ENCODE measurements around the gene CYB5A.
"Not testable (repeated sequence)": the region's sequence is repeated elsewhere in the genome, so short reads cannot be mapped to it uniquely, and the experiment has no call there.

The CYB5A gene

GRCh38 chr18:74291771-74292540 is at the start of gene CYB5A:
TSS of gene CYB5A (minus strand) at chr18:74291963. CDS start at chr18:74291875, 88 bp downstream.
- DNase-seq (ENCODE audit: low read depth in 1 of 2, low spot score in 1 of 2), result peak; percentile 97 to 98

- no peak for DNase-seq (ENCODE audit: low read depth in 1 of 2, low spot score in 1 of 2)
Observed at GRCh38 chr18:74337912-74338309, 46.1 kb upstream of the CYB5A start.

DNA sequence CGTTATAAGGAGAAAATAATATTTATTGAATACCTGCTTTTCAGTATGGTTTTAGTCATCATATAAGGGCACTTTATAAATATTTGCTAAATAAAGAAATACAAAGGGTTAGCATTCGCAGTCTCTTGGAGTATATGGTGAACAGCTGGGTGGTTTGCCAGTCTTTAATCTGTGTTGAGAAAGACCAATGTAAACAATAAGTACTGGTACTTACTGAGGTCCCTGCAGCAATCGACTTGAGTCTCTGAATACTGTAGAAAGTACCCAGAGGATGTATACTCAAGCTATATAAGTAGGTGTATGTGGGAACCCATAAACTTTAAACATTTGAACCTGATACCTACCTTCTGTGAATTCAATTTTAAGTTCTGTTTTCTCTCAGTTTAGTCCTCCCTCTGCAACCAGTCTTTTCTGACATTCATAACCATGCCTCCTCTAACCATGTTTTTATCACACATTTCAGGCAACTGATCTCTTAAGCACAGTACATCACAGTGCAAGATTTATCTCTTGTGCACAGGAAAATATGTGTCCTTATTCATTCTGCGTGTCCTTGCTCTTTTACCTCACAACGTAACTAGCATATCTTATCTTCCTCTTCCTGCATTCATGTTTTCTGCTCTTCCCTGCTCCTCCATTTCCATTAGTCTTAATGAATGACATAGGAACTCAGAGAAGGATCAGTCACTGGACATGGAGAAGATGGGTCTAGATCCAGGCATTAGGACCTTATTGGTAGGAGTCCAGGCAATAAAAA is 45.6 kb upstream of the CYB5A start:
- no peak for DNase-seq (ENCODE audit: low read depth in 1 of 2, low spot score in 1 of 2)

DNA sequence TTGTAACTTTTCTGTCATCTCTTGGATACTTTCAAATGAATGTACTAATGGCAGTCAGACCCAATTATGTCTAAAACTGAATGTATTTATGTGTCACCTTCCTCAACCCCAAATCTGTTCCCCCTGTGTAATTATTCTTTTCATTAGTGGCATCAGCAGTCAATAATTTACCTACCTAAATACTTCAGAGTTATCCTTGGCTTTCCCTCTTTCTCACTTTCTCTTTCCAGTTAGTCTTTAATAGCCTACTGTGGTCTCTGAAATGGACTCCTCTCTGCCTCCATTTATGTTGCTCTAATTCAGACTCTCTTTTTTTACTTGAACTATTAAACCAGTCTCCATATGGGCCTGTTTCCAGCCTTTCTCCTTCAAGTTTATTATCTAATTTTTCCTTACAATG is 44.9 kb upstream of the CYB5A start:
- no peak for DNase-seq (ENCODE audit: low read depth in 1 of 2, low spot score in 1 of 2)

- no peak for DNase-seq (ENCODE audit: low read depth in 1 of 2, low spot score in 1 of 2)
Observed at GRCh38 chr18:74334242-74334893, 42.6 kb upstream of the CYB5A start.

- DNase-seq (ENCODE audit: low read depth in 1 of 2, low spot score in 1 of 2), result no peak
Observed at GRCh38 chr18:74333091-74333490, 41.3 kb upstream of the CYB5A start.

DNA sequence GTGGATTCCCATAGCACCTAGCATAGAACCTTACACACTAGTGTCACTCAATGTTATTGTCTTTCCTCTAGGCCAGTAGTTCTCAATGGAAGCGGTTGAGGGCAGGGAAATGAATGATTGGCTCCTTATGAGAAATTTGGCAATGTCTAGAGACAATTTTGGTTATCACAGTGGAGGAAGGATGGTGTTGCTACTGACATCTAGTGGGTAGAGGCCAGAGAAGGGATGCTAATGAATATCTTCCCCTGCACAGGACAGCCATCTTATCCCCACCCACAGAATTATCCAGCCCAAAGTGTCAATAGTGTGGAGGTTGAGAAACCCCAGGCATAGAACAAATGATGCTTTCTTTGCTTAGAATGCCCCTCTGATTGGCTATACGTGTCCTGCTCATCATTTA is 39.6 kb upstream of the CYB5A start:
- DNase-seq (ENCODE audit: low read depth in 1 of 2, low spot score in 1 of 2), result no peak

GRCh38 chr18:74329688-74330205 is 38.0 kb upstream of the CYB5A start:
- DNase-seq (ENCODE audit: low read depth in 1 of 2, low spot score in 1 of 2), result no peak

DNA sequence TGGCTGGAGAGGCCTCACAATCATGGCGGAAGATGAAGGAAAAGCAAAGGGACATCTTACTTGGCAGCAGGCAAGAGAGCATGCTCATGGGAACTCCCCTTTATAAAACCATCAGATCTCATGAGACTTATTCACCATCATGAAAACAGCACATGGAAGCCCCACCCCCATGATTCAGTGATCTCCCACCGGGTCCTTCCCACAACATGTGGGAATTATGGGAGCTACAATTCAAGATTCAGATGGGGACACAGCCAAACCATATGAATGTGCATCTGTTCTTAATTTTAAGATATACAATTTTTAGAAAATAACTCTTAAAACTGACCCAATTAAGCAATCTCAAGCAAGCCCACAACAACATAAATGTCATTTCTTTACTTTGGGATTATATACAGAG is 36.4 kb upstream of the CYB5A start:
- no peak for DNase-seq (ENCODE audit: low read depth in 1 of 2, low spot score in 1 of 2)

DNA sequence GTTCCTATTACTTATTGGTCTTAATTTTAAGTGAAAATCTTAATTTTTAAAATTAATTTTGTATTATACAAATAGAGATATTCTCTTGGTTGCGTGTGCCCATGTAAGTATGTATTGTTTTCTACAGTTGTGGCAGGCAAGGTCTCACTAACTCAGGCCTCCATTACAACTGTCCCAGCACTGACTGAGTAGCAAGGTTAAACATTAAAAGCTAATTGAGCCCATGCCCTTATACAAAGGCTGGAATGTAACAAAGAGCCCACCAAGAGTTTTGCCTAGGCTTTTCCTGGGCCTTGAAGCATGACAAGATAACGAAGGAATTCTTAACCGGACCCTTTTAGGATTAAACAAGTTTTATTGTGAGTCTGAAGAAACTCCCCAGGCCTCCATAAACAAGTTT is 35.0 kb upstream of the CYB5A start:
- not testable (repeated sequence) for DNase-seq (ENCODE audit: low read depth in 1 of 2, low spot score in 1 of 2)

DNA sequence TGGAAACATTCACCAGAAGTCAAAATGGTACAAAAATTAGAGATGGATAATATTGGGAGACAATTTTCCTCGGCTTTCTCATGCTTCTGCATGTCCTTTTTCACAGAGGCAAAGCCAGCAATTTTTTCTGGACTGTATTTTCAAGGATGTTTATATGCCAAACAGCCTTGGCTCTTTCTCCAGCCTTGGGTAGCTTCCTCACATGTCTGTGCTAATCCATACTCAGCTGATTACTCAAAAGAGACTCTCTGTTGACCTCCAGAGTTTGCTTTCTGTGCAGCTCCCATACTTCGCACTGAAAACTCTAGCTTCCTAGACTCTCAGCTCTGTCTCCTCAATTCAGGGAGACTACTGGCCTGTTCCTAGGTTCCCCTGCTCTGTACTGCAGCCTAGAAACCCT is 34.5 kb upstream of the CYB5A start:
- no peak for DNase-seq (ENCODE audit: low read depth in 1 of 2, low spot score in 1 of 2)

DNA sequence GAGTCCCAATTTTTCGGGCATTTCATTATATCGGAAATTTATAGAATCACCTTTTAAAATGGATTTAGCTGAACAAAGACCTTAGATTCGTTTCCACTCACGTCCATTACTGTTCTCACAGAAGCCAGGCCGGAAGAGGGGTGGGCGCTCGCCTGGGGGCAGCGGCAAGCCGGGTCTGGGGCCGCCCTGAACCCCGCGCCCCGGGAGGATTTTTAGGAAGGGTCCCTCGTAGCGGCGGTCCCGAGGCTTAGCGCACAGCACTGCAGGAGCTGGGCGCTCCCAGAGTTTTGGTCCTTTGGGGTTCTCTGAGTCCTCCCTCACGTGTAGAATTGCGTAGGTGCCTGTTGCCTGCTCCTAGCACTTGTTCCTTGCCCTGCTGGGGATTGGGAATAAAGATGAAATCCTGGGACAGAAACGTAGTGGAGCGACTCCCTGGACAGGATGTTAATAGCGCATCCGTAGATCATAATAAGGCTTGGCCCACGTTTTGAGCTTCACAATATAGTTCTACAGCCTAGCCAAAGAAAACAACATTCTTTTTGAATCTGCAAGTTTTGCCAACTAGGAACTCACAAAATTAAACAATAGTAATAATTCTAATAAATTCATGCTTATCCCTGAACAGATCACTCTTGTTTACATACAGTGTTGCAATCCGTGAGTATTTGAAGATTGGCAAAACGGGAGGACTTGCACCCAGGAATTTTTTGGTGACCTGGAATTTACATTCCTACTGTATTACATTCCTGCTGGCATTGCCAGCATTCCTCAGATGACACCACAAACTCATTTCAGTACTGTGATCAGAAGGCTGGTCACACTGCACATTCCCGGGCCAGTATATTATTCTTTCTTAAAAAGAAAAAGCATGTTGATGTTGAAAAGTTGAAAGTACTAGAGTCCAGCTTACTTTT is 24.8 kb upstream of the CYB5A start:
- no peak for DNase-seq (ENCODE audit: low read depth in 1 of 2, low spot score in 1 of 2)

DNA sequence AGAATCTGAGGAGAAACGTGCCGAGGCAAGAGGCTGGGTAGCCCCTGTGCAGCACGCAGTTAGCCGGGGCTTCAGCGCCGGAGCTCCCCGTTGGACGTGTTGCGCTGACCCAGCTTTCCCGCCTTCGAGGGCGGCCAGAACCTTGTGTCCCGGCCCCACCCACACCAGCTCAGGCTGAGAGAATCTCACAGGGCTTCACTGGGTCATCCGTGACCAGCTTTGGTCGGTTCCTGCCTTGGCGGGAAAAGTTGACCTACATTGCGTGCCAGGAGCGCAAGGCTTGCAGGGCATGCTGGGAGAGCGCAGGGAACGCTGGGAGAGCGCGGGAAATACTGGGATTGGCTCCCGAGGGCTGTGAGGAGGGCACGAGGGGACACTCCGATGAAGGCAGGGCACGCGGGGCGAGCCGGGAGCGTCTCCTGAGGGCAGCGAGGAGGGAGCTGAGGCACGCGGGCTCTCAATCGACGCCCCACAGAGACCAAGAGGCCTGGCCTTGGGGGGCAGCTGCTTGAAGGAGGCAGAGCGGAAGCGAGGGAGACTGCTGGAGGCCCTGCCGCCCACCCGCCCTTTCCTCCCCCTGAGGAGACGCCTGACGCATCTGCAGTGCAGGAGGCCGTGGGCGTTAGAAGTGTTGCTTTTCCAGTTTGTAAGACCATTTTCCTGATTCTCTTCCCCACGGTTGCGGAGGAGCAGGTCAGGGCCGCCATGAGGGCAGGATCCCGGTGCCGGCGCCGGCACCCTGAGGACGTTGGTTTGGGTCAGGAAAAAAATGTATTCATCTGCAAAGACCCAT is 23.9 kb upstream of the CYB5A start, which contains the start of gene C18orf63:
Gene C18orf63, plus strand, starts transcription at position 376 of the 793 bp plus-strand sequence. CDS start 2,027 bp downstream, outside the sequence.
- DNase-seq (ENCODE audit: low read depth in 1 of 2, low spot score in 1 of 2), result no peak

- no peak for DNase-seq (ENCODE audit: low read depth in 1 of 2, low spot score in 1 of 2)
Observed at GRCh38 chr18:74314759-74315463, 23.1 kb upstream of the CYB5A start.

DNA sequence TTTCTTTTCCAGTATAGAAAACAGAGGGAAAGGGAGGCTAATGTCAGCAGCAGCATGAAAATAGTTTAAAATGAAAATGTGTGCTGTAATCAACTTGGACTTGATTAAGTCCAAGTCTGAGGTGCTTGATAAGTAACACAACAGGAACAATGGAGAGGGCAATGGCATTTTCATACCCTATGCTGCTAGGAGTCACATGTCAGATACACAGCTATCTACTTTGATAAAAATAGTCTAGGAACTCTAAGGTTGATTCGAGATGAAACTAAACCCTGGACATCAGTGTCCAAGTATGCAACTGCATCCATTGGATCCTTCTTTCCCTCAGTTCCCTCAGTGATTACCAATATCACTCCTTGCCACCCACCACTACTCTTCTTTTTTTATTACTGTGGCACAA is 19.2 kb upstream of the CYB5A start:
- DNase-seq (ENCODE audit: low read depth in 1 of 2, low spot score in 1 of 2), result no peak

DNA sequence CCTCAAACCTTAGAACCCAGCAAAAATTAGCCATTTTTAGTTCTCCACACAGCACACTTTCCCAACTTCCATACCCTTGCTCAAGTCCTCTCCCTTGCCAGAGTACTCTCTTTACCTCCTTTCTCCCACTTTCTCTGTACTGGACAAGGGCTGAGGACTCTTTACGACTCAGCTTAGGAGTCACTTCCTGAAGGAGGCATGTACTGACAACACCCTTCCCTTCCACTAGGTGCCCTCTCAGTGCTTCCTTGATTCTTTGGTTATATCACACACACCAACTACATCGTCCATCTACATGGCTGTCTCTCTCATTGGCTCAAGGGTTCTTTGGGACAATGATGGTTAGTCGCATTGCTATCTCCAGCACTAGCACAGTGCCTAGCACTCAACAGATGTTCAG is 18.6 kb upstream of the CYB5A start:
- no peak for DNase-seq (ENCODE audit: low read depth in 1 of 2, low spot score in 1 of 2)

DNA sequence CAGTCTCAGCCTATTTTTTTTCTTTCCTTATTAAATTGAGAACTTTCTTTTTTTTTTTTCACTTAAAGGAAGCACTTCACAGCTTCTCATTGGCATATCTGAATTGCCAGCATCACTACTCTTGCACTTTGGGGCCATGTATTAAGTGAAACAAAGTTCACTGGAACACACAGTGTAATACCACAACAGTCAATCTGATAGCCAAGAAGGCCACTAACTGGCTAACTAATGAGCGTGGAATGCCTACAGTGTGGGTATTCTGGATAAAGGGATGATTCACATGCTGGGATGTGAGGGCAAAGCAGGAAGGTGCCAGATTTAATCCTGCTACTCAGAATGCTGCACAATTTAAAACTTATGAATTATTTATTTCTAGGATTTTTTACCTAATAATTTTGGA is 12.2 kb upstream of the CYB5A start:
- no peak for DNase-seq (ENCODE audit: low read depth in 1 of 2, low spot score in 1 of 2)

GRCh38 chr18:74303306-74303705 is 11.5 kb upstream of the CYB5A start:
- no peak for DNase-seq (ENCODE audit: low read depth in 1 of 2, low spot score in 1 of 2)

DNA sequence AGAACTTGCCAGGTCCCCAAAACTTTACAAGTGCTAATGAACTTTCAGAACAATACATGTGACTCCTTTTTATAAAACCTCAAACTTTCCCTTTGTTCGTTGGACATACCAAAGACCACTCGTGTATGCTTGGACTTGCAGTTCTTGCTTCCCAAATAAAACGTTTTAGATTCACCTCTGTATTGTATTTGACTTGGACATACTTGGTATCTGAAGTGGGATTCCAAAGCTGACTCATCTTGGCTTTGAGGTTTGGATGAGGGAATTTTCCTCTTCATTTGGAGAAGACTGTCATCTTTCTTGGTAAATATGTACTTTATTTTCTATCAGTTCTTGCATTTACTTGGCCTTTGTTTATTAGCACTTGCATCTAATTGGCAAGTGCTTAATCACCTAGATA is 8.0 kb upstream of the CYB5A start:
- no peak for DNase-seq (ENCODE audit: low read depth in 1 of 2, low spot score in 1 of 2)

All from stimulated activated CD4-positive, alpha-beta T cell treated with anti-CD3 and anti-CD28 coated beads, Interleukin-15, amount 100 ng/mL, for 1 hour (primary cell).